ENCODE measurements around the gene CNN1. TPM values are rescaled to one million over a fixed set of nuclear protein-coding genes. Genes with fewer than 3 reads are reported as not detected.
"Not testable (repeated sequence)": the region's sequence is repeated elsewhere in the genome, so short reads cannot be mapped to it uniquely, and the experiment has no call there.

CNN1 gene
- polyA plus RNA-seq, 2 of the 4 experiments (the other 2 are of a cell fraction) = 0.62 to 0.96 TPM

GRCh38 chr19:11566164-11566563 lies 27.5 kb downstream of the CNN1 start:
- no peak for FAIRE-seq
- no peaks in the 10 kb centered on the region for H3K9me3 ChIP-seq
- TF ChIP-seq HOXB13 (CRISPR knock-in tag; IDR thresholded peaks at IDR 0.05; ENCODE audit: low read depth) = no peak
- TF ChIP-seq EP300 (IDR thresholded peaks at IDR 0.05) = no peak
- no peak for TF ChIP-seq CBX8 (IDR thresholded peaks at IDR 0.05)
- TF ChIP-seq CTCF (IDR thresholded peaks at IDR 0.05) = no peak
- no peak for TF ChIP-seq HOXA7 (CRISPR knock-in tag; IDR thresholded peaks at IDR 0.05)
- no peak for TF ChIP-seq ZNF302 (CRISPR knock-in tag; IDR thresholded peaks at IDR 0.05)
- no peak for TF ChIP-seq CBX2 (IDR thresholded peaks at IDR 0.05; ENCODE audit: borderline replicate concordance, low read depth)
- TF ChIP-seq POLR2AphosphoS2 (conservative IDR thresholded peaks at IDR 0.05; ENCODE audit: low read length) = no peak
- no peak overlapping the region for H3K4me2 ChIP-seq
- no peak for DNase-seq (ENCODE audit: low read depth in 1 of 2, low spot score in 1 of 2)
- WGBS (ENCODE audit: missing lambda C conversion rate) = 92% methylated on average over 2 of the region's 2 CpGs
- ChIA-PET CTCF (interaction anchor here (0.7 kb wide), 1 partner anchor 12 kb away, joined by 5 read pairs; no protein-coding TSS in a partner anchor), POLR2A (no interaction called here)
- no peaks in the 10 kb centered on the region for H3K4me1 ChIP-seq
- no peak overlapping the region for H3K4me3 ChIP-seq
- H3K27ac ChIP-seq = no peak overlapping the region
- no peak for ATAC-seq

GRCh38 chr19:11570039-11570462 lies 31.4 kb downstream of the CNN1 start:
- TF ChIP-seq RARB (CRISPR knock-in tag; IDR thresholded peaks at IDR 0.05) (no peak), USF2 (IDR thresholded peaks at IDR 0.05) (no peak), MAX (IDR thresholded peaks at IDR 0.05) (no peak), CTCF (IDR thresholded peaks at IDR 0.05) (no peak), MAZ (IDR thresholded peaks at IDR 0.05; ENCODE audit: borderline replicate concordance, low read depth, low read length) (no peak), HES2 (IDR thresholded peaks at IDR 0.05) (no peak)
- 89% methylated on average over 3 of the region's 5 CpGs for WGBS (ENCODE audit: missing lambda C conversion rate)
- H3K4me3 ChIP-seq = no peak overlapping the region
- DNase-seq (ENCODE audit: low read depth in 1 of 2, low spot score in 1 of 2) (no peak), FAIRE-seq (no peak), ATAC-seq (no peak)
- no peaks in the 10 kb centered on the region for H3K4me1 ChIP-seq
- H3K4me2 ChIP-seq = no peak overlapping the region
- H3K9me3 ChIP-seq = no peaks in the 10 kb centered on the region
- no peak overlapping the region for H3K27ac ChIP-seq
- ChIA-PET CTCF (no interaction called here), POLR2A (no interaction called here)

- 54% methylated on average over 6 of the region's 6 CpGs for WGBS (ENCODE audit: missing lambda C conversion rate)
- H3K4me1 ChIP-seq; ATAC-seq; DNase-seq (ENCODE audit: low read depth in 1 of 2, low spot score in 1 of 2); H3K4me3 ChIP-seq; POLR2A ChIA-PET; H3K4me2 ChIP-seq; H3K27ac ChIP-seq; FAIRE-seq; H3K9me3 ChIP-seq: not testable (repeated sequence)
- CTCF ChIA-PET = interaction anchor here (1.0 kb wide), 1 partner anchor 13 kb away, joined by 4 read pairs; no protein-coding TSS in a partner anchor
Measured at GRCh38 chr19:11573354-11573753, 34.7 kb downstream of the CNN1 start.

- ATAC-seq; H3K4me1 ChIP-seq; H3K9me3 ChIP-seq; POLR2A ChIA-PET; FAIRE-seq; H3K27ac ChIP-seq; DNase-seq (ENCODE audit: low read depth in 1 of 2, low spot score in 1 of 2); H3K4me2 ChIP-seq; H3K4me3 ChIP-seq: not testable (repeated sequence)
- WGBS (ENCODE audit: missing lambda C conversion rate) = 94% methylated on average over 4 of the region's 4 CpGs
- CTCF ChIA-PET = interaction anchor here (1.0 kb wide), 1 partner anchor 13 kb away, joined by 4 read pairs; no protein-coding TSS in a partner anchor
Measured at GRCh38 chr19:11573763-11574162, 35.1 kb downstream of the CNN1 start.

Data from A549 (cell line).